Astrocyte of the spinal cord (primary cell): ENCODE results near the gene CACNA1C.

Experiments
- DNase-seq: peaks from one replicate; pipeline ENCODE4 v3.0.0; 2011; ENCODE audit warnings: low read depth, low spot score
- H3K4me3 ChIP-seq: 2 replicates; pipeline ENCODE4 v1.5.1; 2011; ENCODE audit warnings: low read depth, mild to moderate bottlenecking, low read length, moderate library complexity
- in situ Hi-C: cut with HindIII; loops from 2 replicates; pipeline ENCODE4 v1.10.0; 2017; ENCODE audit warnings: low sequenced_read_pairs
- TF ChIP-seq, protein P1 (sequence below): IDR thresholded peaks from 2 replicates; pipeline ENCODE4 v1.5.1; 2012; ENCODE audit warnings: low read depth, mild to moderate bottlenecking, low read length, inconsistent platforms

The CACNA1C gene

DNA sequence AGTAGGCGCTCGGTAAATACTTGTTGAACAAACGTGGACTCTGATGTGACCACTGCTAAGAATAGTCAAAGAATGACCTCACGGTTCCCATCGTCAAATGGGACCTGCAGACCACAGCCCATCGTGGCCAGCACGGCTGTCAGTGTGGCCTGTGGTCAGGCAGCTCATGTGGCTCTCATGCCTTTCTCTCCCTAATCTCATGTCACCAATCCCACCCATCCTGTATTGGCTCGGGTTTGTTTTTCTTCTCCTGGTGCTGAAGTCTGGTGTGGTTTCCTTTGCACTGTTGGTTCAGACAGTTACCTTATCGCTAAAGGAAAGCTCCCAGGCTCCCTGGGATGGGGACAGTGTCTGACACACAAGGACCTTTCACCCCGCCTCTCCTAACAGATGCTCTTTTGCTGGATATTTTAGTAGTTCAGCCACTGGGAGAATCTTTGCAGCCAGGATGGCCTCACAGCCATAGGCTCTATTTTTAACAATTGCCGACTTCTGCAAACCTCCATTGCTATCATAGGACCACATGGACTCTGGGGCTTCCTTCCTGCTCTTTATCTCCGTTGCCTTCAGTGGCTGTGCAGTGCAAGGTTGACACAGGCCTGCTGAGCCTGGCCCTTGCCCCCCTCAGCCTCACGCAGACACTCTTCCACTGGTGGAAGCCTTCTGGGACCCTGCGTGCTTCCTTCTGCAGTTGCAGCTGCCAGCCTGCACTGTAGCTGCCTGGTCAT lies 448.8 kb downstream of the CACNA1C start:
- H3K4me3 ChIP-seq: no peak overlapping the region
- peak; percentile 4 for DNase-seq
- in situ Hi-C loops: no loop called here
- TF ChIP-seq, protein P1, sequence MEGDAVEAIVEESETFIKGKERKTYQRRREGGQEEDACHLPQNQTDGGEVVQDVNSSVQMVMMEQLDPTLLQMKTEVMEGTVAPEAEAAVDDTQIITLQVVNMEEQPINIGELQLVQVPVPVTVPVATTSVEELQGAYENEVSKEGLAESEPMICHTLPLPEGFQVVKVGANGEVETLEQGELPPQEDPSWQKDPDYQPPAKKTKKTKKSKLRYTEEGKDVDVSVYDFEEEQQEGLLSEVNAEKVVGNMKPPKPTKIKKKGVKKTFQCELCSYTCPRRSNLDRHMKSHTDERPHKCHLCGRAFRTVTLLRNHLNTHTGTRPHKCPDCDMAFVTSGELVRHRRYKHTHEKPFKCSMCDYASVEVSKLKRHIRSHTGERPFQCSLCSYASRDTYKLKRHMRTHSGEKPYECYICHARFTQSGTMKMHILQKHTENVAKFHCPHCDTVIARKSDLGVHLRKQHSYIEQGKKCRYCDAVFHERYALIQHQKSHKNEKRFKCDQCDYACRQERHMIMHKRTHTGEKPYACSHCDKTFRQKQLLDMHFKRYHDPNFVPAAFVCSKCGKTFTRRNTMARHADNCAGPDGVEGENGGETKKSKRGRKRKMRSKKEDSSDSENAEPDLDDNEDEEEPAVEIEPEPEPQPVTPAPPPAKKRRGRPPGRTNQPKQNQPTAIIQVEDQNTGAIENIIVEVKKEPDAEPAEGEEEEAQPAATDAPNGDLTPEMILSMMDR: no peak

DNA sequence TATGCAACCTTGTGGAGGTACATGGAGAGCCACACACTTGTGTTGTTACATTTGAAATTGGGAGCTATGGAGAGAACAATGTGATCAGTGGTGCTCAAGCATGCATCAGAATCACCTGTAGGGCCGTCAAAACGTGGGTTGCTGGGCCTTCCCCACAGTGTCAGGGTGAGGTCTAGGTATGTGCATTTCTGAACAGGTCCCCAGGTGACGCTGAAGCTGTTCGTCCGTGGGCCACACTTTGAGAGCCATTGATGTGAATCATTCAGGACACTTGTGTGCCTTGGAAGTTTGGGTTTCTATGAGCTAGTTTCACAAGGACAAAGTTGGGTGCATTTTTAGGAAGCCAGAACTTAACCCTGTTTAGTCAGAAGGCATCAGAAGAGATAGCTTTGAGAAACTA lies 450.2 kb downstream of the CACNA1C start:
- H3K4me3 ChIP-seq: no peak overlapping the region
- in situ Hi-C loops: no loop called here
- no peak for DNase-seq
- TF ChIP-seq, protein P1: no peak

DNA sequence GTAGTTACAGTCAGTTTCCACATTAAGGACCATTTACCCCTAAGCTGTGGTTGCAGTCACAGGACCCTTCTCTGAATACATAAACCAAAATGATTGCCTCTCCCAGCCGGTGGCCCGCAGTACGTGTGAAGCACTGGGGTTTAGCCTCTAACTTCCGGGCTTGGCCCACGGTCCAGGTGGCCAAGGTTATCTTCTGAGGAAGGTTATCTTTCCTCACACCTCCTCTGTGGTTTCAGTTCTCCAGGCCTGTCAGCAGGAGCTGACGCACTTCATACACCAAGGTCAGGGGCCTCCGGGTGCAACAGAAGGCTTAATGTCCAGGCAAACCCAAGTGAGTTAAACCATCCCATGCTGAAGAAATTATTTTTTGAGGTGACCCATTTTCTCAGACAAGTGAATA lies 451.0 kb downstream of the CACNA1C start:
- no peak for DNase-seq
- no peak overlapping the region for H3K4me3 ChIP-seq
- TF ChIP-seq, protein P1: no peak
- in situ Hi-C loops: no loop called here

DNA sequence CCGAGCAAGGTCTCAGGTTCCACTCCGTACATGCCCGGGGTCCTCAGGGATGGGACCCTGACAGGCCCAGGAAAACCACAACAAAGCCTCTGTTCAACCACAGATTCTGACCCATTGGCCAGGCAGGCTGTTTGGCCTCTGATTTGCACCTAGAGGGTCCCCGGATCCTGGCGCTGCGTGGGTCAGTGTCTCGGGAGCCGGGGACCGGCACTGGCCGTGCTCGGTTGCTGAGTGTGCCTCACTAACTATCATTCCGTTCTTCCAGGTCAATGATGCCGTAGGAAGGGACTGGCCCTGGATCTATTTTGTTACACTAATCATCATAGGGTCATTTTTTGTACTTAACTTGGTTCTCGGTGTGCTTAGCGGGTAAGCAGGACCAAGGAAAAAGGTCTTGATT lies 451.8 kb downstream of the CACNA1C start:
- in situ Hi-C loops: no loop called here

DNA sequence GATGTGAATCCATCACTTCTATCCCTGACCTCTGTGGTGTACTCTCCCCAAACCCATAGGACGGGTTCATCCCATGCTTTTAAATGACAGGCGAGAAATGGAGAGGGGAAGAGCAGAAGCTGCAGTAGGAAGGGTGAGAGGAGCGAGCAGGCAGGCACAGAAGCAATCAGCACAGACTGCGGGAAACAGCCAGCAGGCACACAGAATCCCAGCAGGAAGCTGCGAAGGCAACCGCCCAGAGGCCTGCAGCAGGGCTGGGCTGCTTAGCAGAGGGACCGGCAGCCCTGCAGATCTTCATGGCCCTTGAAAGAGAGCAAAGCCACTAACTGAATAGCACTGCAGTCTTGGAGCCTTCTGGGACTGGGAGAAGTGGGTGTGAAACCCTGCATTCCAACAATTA lies 455.0 kb downstream of the CACNA1C start:
- TF ChIP-seq, protein P1: no peak
- in situ Hi-C loops: no loop called here
- H3K4me3 ChIP-seq: no peak overlapping the region
- DNase-seq: no peak

More for the DNA sequence above, 451.8 kb downstream of the CACNA1C start:
- no peak for DNase-seq
- TF ChIP-seq, protein P1: no peak
- no peak overlapping the region for H3K4me3 ChIP-seq

DNA sequence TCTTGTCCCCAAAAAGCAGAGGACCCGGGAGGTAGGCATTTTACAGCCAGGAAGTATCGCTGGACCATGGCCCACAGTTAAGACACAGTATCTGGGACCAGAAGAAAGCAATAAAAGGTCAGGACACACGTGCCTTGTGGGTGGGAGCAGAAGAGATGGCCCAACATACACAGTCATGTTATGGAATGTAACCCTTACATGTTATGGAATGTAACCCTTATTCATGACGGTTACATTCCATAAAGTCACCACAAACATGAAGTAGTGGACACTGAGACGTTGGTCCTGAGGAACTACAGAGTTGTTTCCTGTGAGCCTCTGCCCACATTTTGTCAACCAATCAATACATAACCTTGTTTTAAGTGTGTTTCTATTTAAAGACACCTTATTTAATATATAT lies 456.4 kb downstream of the CACNA1C start:
- no peak overlapping the region for H3K4me3 ChIP-seq
- in situ Hi-C loops: no loop called here
- no peak for DNase-seq
- TF ChIP-seq, protein P1: no peak

DNA sequence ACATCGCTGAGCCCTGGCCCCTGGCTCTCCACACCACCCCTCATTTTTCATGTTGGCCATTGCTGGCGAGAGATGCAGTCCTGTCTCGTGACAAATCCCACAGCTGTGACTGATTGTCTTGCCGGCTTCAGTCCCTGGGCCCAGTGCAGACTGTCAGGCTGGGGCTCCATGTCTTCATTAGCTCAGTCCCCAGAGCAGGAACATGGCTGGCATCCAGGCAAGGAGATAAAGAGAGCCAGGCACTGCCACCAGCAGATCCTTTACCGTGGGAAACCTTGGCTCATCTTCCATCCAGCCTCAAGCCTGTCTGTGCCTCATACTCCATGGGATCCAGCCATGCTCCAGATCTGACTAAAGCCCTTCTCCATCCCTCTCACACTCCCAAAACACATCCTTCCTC lies 457.3 kb downstream of the CACNA1C start:
- in situ Hi-C loops: no loop called here
- DNase-seq: no peak
- no peak overlapping the region for H3K4me3 ChIP-seq

More for the DNA sequence above, 457.3 kb downstream of the CACNA1C start:
- TF ChIP-seq, protein P1: no peak
